SK-N-SH treated with all-trans-retinoic acid at 6 μM for 48 hours (cell line): ENCODE data around the gene CDK5RAP3.

Source experiments
- ARNTL ChIP-seq: fragments of 450-650 bp; formaldehyde crosslinking; IDR thresholded peaks from 2 replicates; pipeline ENCODE4 v1.5.0; 2020; ENCODE audit warnings: low read depth, mild to moderate bottlenecking, moderate library complexity, borderline replicate concordance
- ZNF70 ChIP-seq: fragments of 450-650 bp; formaldehyde crosslinking; IDR thresholded peaks from 2 replicates; pipeline ENCODE4 v1.5.0; 2020; ENCODE audit warnings: mild to moderate bottlenecking, moderate library complexity

DNA sequence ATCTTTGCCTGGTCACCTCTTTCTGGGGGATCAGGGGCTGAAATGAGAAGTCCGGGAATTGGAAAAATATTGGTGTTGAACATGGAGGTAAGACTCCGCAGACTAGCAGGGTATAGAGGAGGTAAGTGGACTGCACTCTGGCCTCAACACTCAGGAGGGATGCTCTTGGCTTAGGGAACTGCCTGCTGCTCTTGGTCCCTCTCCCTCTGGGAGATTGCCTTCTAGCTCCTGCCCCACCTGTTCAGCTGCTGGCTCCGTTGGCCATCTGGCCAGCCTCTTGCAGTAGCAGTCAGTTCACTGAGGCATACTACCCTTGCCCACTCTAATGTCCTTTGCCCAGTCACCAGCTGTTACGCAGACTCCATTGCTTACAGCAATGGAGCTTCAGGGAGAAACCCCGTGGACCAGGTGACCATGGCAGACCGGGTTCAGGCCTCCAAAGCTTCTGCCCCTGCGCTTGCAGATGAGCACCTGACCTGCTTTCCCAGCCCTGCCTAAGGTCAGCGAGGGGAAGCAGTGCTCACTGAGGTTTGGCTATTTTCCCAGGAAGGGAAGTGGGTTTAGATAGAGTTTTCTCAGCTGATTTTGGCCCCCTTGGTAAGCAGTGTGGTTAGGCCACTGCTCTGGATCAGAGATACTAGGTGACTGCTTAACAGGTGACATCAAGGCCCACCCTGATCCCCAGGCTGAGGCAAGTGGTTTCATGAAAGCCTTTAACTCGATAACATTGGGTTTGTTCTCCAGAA lies 11.9 kb downstream of the CDK5RAP3 start:
- no peak for TF ChIP-seq ZNF70
- TF ChIP-seq ARNTL (CRISPR knock-in tag) = no peak
